Transverse colon (tissue), 4 donors: ENCODE results near the gene TENM4. TPM values are rescaled to one million over a fixed set of nuclear protein-coding genes. Genes with fewer than 3 reads are reported as not detected.

Experiments used
- DNase-seq: peaks from one replicate; pipeline ENCODE4 v3.0.0-alpha.2; 2019
- H3K27ac ChIP-seq, 4 donors: fragments of 200-600 bp; sonication (generic); 2 replicates each; pipeline ENCODE4 v1.5.1; 2016 to 2018; ENCODE audit warnings: inconsistent platforms in 4 of 4
- H3K27me3 ChIP-seq: fragments of 200-600 bp; sonication (generic); 2 replicates; pipeline ENCODE4 v1.5.1; 2017; ENCODE audit warnings: inconsistent platforms
- H3K36me3 ChIP-seq, 4 donors: fragments of 200-600 bp; sonication (generic); 2 replicates each; pipeline ENCODE4 v1.5.1; 2017 to 2019; ENCODE audit warnings: inconsistent platforms in 4 of 4
- H3K4me1 ChIP-seq, 4 donors: fragments of 200-600 bp; sonication (generic); 2 replicates each; pipeline ENCODE4 v1.5.1; 2017 to 2020; ENCODE audit warnings: inconsistent platforms in 4 of 4
- H3K4me3 ChIP-seq, 4 donors: fragments of 200-600 bp; sonication (generic); 1 replicate in 1 of 4; 2 replicates in 3 of 4; pipeline versions ENCODE4 v1.5.1 to v1.6.1; 2017 to 2019; ENCODE audit warnings: inconsistent platforms in 4 of 4
- H3K9me3 ChIP-seq, 2 donors: fragments of 200-600 bp; sonication (generic); 2 replicates each; pipeline ENCODE4 v1.5.1; 2017 to 2019; ENCODE audit warnings: inconsistent platforms in 2 of 2
- EP300 ChIP-seq: sonication (generic); formaldehyde crosslinking; IDR thresholded peaks from one replicate; pipeline ENCODE4 v1.6.1; 2017; ENCODE audit warnings: antibody characterized with exemption, low read depth
- POLR2A ChIP-seq: fragments of 450-650 bp; IDR thresholded peaks from one replicate; pipeline ENCODE4 v1.6.1; 2016; ENCODE audit warnings: antibody characterized with exemption, mild to moderate bottlenecking, moderate library complexity
- POLR2AphosphoS5 ChIP-seq, 3 donors: sonication (generic); formaldehyde crosslinking; IDR thresholded peaks; one replicate each; pipeline ENCODE4 v1.6.1; 2016; ENCODE audit warnings: antibody characterized with exemption in 3 of 3
- WGBS, 2 donors: methylation state at CpG; one replicate each; pipeline ENCODE4 v1.1.5; 2018; ENCODE audit warnings: low coverage in 1 of 2; 5-methylcytosine and 5-hydroxymethylcytosine counted together
- in situ Hi-C, 4 donors: fragments of 200-750 bp; cut with MboI; loops; one replicate each; pipeline versions ENCODE4 v1.15.0 to v1.15.1; 2017; ENCODE audit warnings: low sequenced_read_pairs in 3 of 4, low pct_ligation_motif_present in 1 of 4, low pct_unique_long_range_greater_than_20kb in 1 of 4
- intact Hi-C: fragments of 100-400 bp; cut with DNase I; formaldehyde crosslinking; loops from one replicate; pipeline ENCODE4 v1.15.1; 2023; ENCODE audit warnings: low total_unique reads
- total RNA-seq, 4 donors: library from RNA; depleted of rRNA; stranded (reverse); fragments of >200 nt; gene quantifications; one replicate each; pipeline ENCODE4 v1.1.0, GENCODE V29; 2016
- TF ChIP-seq, protein P1 (sequence below), 5 experiments: fragments of 200-600 bp in 3 of 5; fragments of 450-650 bp in 2 of 5; sonication (generic) in 3 of 5; IDR thresholded peaks; 1 replicate in 2 of 5; 2 replicates in 3 of 5; pipeline ENCODE4 v1.5.1; 2016 to 2017; ENCODE audit warnings: antibody characterized with exemption in 5 of 5, inconsistent platforms in 3 of 5, mild to moderate bottlenecking in 2 of 5, moderate library complexity in 1 of 5

Gene TENM4
- total RNA-seq, 4 donors from 2014 or later = 0.14 to 0.79 (median 0.39) TPM

DNA sequence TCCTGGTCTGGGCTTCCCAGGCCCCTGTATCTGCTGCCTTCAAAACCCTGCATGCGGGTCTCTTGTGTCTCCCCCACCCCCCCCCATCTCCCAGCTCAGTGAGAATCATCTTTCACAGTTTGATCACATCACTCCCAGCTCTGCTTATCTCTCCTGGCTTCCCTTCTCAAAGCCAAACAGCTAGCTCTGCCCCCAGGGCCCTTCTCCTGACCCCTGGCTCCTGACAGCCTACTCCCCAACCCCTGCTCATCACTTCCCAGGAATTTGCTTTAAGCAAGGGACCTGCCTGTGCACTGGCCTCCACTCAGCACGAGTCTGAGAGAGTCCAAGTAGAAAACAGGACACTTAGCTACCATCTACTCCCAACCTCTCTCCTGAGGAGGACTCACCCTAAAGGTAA, 342.7 kb downstream of the TENM4 start:
- Histone ChIP-seq H3K27me3 (no peaks in the 10 kb centered on the region), H3K36me3 (no peaks in the 10 kb centered on the region), H3K9me3 (no peaks in the 10 kb centered on the region), H3K4me1 (no peaks in the 10 kb centered on the region), H3K27ac (no peak overlapping the region), H3K4me3 (no peak overlapping the region)
- intact Hi-C loops (no loop called here), in situ Hi-C loops (loop anchor here in 2 of 4 donors (25.0 kb wide), 1 partner anchor 436 kb away; no protein-coding TSS in a partner anchor)
- no peak for DNase-seq
- 34 to 40% methylated on average over 1 to 2 of the region's 2 CpGs for WGBS, 2 donors
- no peak for TF ChIP-seq POLR2AphosphoS5 (IDR thresholded peaks at IDR 0.05)

DNA sequence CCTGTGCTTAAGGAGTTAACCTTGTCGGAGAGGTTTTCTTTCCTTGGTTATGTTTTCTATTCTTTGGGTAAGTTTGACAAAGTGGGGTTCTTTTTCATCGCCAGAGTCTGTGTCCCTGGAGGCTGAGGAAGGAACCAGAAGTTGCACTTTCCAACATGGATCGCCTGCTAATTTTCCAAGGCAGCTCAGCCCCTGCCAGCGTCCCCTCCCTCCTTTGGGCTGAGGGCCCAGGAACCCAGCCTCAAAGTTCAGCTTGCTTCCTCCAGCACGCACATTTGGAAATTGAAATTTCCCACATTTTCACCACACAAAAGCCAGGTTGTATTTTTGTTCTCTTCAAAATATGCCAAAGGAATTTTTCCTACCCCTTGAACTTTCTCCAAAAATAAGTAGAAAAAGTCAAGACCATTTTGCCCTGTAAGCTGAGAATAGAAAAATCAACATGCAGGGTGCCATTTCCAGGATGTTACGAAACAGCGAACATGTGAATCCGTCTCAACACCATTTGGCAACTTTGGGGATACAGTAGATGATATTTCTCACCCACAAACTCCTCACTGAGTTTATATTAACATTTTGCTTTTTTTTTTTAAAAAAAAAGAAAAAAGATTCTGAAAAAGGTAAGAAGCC, 343.5 kb downstream of the TENM4 start:
- no peak for DNase-seq
- intact Hi-C loops (no loop called here), in situ Hi-C loops (loop anchor here in 2 of 4 donors (25.0 kb wide), 1 partner anchor 435 kb away; no protein-coding TSS in a partner anchor)
- no peak overlapping the region for H3K4me3 ChIP-seq
- no peaks in the 10 kb centered on the region for H3K9me3 ChIP-seq
- WGBS, 2 donors = 69% methylated on average over 8 of the region's 8 CpGs
- no peaks in the 10 kb centered on the region for H3K36me3 ChIP-seq
- no peaks in the 10 kb centered on the region for H3K4me1 ChIP-seq
- H3K27ac ChIP-seq = peak overlapping the region in 1 of 4 donors; percentile 17
- TF ChIP-seq POLR2A (no peak), POLR2AphosphoS5 (IDR thresholded peaks at IDR 0.05) (no peak), EP300 (no peak)
- TF ChIP-seq, protein P1, sequence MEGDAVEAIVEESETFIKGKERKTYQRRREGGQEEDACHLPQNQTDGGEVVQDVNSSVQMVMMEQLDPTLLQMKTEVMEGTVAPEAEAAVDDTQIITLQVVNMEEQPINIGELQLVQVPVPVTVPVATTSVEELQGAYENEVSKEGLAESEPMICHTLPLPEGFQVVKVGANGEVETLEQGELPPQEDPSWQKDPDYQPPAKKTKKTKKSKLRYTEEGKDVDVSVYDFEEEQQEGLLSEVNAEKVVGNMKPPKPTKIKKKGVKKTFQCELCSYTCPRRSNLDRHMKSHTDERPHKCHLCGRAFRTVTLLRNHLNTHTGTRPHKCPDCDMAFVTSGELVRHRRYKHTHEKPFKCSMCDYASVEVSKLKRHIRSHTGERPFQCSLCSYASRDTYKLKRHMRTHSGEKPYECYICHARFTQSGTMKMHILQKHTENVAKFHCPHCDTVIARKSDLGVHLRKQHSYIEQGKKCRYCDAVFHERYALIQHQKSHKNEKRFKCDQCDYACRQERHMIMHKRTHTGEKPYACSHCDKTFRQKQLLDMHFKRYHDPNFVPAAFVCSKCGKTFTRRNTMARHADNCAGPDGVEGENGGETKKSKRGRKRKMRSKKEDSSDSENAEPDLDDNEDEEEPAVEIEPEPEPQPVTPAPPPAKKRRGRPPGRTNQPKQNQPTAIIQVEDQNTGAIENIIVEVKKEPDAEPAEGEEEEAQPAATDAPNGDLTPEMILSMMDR (IDR thresholded peaks at IDR 0.05) = no peak
- H3K27me3 ChIP-seq = no peaks in the 10 kb centered on the region

DNA sequence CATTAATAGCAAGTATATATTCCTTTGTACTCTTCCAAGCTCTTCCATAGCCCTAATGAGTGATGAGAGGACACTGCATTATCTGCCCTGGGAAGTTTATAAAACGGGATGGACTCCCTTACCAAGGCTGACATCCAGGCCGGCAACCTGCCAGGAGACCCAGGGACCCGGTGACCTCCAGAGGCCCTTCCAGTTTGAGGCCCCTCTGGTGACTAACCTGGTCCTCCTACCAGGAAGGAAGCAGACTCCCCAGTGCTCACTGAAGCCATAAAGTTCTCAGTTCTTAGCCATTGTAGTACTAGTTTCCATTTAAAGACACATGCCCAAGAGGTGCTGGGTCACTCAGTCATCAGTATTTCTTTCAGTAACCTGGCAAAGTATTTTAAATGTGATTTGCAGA, 345.4 kb downstream of the TENM4 start:
- Histone ChIP-seq H3K36me3 (no peaks in the 10 kb centered on the region), H3K27ac (no peak overlapping the region), H3K27me3 (no peaks in the 10 kb centered on the region), H3K9me3 (no peaks in the 10 kb centered on the region), H3K4me1 (no peaks in the 10 kb centered on the region), H3K4me3 (no peak overlapping the region)
- intact Hi-C loops (no loop called here), in situ Hi-C loops (loop anchor here in 2 of 4 donors (25.0 kb wide), 1 partner anchor 433 kb away; no protein-coding TSS in a partner anchor)
- 60% methylated on average over 3 of the region's 3 CpGs; no CpG with 5 or more reads in 1 of the 2 donors for WGBS, 2 donors
- DNase-seq = no peak
- TF ChIP-seq, protein P1 (IDR thresholded peaks at IDR 0.05) = no peak

DNA sequence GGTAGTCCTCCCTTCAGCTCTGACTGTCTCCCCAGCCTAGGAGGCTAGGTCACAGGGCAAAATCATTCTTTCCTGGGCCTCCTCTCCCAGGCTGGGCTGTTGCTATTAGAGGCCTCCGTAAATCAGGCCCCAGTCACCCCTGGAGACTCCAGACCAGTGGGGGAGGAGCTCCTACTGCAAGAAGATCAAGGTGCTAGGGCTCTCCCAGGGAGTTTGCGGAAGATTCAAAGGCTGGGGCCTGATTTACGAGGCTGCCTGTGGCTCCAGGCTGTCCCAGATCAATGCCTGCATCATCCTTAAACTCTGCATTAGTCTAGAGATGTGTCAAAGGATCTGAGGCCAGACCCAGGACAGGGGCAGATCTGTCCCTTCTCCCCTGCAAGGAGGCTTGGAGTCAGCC, 346.2 kb downstream of the TENM4 start:
- DNase-seq = no peak
- in situ Hi-C loops (loop anchor here in 2 of 4 donors (25.0 kb wide), 1 partner anchor 432 kb away; no protein-coding TSS in a partner anchor), intact Hi-C loops (no loop called here)
- Histone ChIP-seq H3K9me3 (no peaks in the 10 kb centered on the region), H3K36me3 (no peaks in the 10 kb centered on the region), H3K27me3 (no peaks in the 10 kb centered on the region), H3K27ac (no peak overlapping the region), H3K4me3 (no peak overlapping the region), H3K4me1 (no peaks in the 10 kb centered on the region)
- WGBS, 2 donors = 83% methylated on average over 3 of the region's 3 CpGs; no CpG with 5 or more reads in 1 of the 2 donors
- TF ChIP-seq POLR2A (no peak), POLR2AphosphoS5 (IDR thresholded peaks at IDR 0.05) (no peak), EP300 (no peak)
- TF ChIP-seq, protein P1 (IDR thresholded peaks at IDR 0.05) = no peak
